Measurements from ENCODE around the gene PML. TPM values are rescaled to one million over a fixed set of nuclear protein-coding genes. Genes with fewer than 3 reads are reported as not detected.
A peak's percentile ranks its signal among the peaks of the same experiment; 100 is the strongest.

Gene PML
- total RNA-seq, 1 donor from 2014 or later = 63.6 TPM

DNA sequence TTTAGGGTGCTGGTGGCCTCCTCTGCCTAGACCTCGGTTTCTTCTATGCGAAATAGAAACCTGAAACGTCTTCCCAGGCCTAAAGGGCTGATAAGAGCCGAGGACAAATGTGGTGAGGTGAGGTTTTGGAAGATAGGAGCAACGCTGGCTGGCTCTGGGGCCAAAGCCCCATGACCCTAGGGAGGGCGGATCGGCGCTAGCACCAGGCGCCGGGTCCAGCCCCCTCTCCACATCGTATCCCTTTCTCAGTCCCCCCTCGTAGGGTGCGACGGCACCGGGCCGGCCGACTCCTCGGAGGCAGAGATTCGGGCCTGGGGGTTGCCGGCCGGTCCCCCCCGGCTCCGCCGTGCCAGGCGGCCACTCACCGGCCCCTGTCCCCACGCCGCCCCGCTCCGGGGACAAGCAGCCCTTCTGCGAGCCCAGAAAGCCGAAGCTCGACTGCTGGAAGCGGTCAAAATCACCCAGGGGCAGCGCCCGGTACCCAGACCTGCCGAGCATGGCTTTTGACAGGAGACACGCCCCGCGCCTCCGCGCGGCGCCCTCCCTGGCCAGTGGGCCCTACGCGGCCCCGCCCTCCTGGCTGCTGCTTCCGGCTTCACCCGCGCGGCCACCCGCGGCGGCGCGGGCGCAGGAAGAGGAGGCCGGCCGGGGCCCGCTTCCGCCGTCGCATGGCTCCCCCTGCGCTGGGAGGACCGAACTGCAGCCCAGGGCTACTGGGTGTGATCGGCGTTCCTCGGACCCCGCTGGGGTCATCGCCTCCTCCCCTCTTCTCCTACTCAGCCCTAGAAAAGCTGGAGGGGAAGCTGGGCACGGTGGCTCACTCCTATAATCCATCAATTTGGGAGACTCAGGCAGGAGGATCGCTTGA lies 2.6 kb upstream of the PML start, which contains the start of gene STOML1:
TSS of gene STOML1 (minus strand) at position 570 of the 868 bp plus-strand sequence. CDS start at position 498, 72 bp downstream.
- H3K27me3 Mint-ChIP-seq (ENCODE audit: insufficient read depth) = no peaks in the 10 kb centered on the region
- H3K4me1 Mint-ChIP-seq (ENCODE audit: low read depth) = peaks cover 49% of the 10 kb centered on the region
- peak within 1 kb of the TSS; percentile 89 for H3K4me3 Mint-ChIP-seq
- H3K9me3 Mint-ChIP-seq = no peaks in the 10 kb centered on the region
- peaks cover 1% of the 10 kb centered on the region for H3K36me3 Mint-ChIP-seq (ENCODE audit: low read depth)
- peak within 1 kb of the TSS; percentile 85 for H3K27ac Mint-ChIP-seq
- intact Hi-C loops (cut with micrococcal nuclease) = loop anchor here (2.0 to 10.0 kb wide), 9 partner anchors 15 to 1653 kb away; partner anchors contain the start of genes ARID3B, CLK3, IMP3 and NPTN
- DNase-seq (ENCODE audit: low spot score) = peak; percentile 96

GRCh38 chr15:73992594-73992898 lies 2.0 kb upstream of the PML start:
- intact Hi-C loops (cut with micrococcal nuclease) = loop anchor here (2.0 to 10.0 kb wide), 9 partner anchors 14 to 1652 kb away; partner anchors contain the start of genes ARID3B, CLK3, IMP3 and NPTN
- Mint-ChIP-seq H3K27me3 (ENCODE audit: insufficient read depth) (no peaks in the 10 kb centered on the region), H3K4me3 (peak overlapping the region; percentile 89), H3K4me1 (ENCODE audit: low read depth) (peaks cover 49% of the 10 kb centered on the region), H3K36me3 (ENCODE audit: low read depth) (peaks cover 7% of the 10 kb centered on the region), H3K9me3 (no peaks in the 10 kb centered on the region), H3K27ac (peak overlapping the region; percentile 85)
- DNase-seq (ENCODE audit: low spot score) = no peak

- peaks cover 52% of the 10 kb centered on the region for H3K4me1 Mint-ChIP-seq (ENCODE audit: low read depth)
- H3K27ac Mint-ChIP-seq = peak overlapping the region; percentile 85
- DNase-seq (ENCODE audit: low spot score) = no peak
- no peaks in the 10 kb centered on the region for H3K9me3 Mint-ChIP-seq
- H3K36me3 Mint-ChIP-seq (ENCODE audit: low read depth) = peaks cover 12% of the 10 kb centered on the region
- no peaks in the 10 kb centered on the region for H3K27me3 Mint-ChIP-seq (ENCODE audit: insufficient read depth)
- intact Hi-C loops (cut with micrococcal nuclease) = loop anchor here (2.0 to 10.0 kb wide), 9 partner anchors 13 to 1651 kb away; partner anchors contain the start of genes ARID3B, CLK3, IMP3 and NPTN
- H3K4me3 Mint-ChIP-seq = peak overlapping the region; percentile 89
Measured at GRCh38 chr15:73993211-73993994, 1.1 kb upstream of the PML start.

DNA sequence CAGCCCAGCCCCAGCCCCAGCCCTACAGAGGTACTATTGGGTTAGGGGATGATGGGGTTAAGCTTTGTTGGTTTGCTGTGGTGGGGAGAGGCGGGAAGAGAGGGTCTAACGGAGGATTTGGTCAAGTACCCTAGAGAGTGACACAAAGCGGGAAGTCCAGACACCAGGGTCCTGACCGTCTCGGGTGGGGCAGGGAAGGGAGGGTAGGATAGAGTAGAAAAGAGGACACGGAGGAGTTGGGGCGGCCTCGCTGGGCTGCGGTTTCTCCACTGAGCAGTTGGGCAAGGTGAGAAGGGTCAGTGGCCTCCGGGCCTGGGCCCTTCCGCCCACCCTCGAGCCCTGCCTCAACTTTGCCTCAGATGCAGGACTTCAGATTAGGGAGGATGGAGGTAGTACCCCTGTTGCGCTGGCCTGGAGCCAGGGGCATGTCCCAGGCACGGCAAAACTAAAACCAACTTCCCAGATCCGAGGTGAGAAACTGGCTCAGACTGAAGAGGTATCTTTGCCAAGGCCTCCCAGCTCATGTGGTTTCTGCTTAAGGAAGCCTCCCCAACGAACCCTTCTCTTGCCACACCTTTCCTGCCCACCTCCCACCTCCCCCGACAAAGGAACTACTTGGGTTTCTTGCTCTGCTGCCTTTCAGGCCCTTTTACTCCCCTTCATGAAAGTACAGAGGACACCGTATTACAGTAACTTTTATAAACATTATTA lies 551 bp downstream of the PML start:
- H3K4me1 Mint-ChIP-seq (ENCODE audit: low read depth) = peaks cover 64% of the 10 kb centered on the region
- DNase-seq (ENCODE audit: low spot score) = no peak
- peak overlapping the region; percentile 85 for H3K27ac Mint-ChIP-seq
- peak overlapping the region; percentile 89 for H3K4me3 Mint-ChIP-seq
- no peaks in the 10 kb centered on the region for H3K9me3 Mint-ChIP-seq
- intact Hi-C loops (cut with micrococcal nuclease) = loop anchor here (1.0 to 10.0 kb wide), 9 partner anchors 22 to 1650 kb away; partner anchors contain the start of genes ARID3B, CLK3, IMP3 and NPTN
- peaks cover 21% of the 10 kb centered on the region for H3K36me3 Mint-ChIP-seq (ENCODE audit: low read depth)
- H3K27me3 Mint-ChIP-seq (ENCODE audit: insufficient read depth) = no peaks in the 10 kb centered on the region

DNA sequence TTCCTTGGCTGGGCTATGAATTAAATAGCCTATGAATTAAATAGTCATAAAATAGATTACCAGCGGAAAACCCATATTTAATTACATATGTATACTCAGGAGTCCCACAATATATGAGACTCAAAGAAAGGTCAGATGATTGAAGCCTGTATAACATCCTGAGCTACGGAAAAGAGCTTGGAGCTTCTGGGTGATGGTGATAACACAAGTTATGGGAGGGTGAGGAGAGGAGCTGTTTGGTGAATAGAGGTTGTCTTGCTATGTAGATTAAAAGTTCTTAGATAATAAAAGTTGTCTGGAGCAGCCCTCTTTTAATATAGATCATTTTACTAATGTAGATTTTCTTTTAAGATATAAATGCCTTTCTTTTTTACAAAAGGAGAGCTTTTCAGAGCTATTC lies 1.8 kb downstream of the PML start:
- Mint-ChIP-seq H3K36me3 (ENCODE audit: low read depth) (peaks cover 23% of the 10 kb centered on the region), H3K4me1 (ENCODE audit: low read depth) (peaks cover 64% of the 10 kb centered on the region), H3K27me3 (ENCODE audit: insufficient read depth) (no peaks in the 10 kb centered on the region), H3K9me3 (no peaks in the 10 kb centered on the region), H3K4me3 (peak overlapping the region; percentile 89), H3K27ac (peak overlapping the region; percentile 85)
- intact Hi-C loops (cut with micrococcal nuclease) = loop anchor here (2.0 to 10.0 kb wide), 5 partner anchors 69 to 1649 kb away; partner anchors contain the start of genes CLK3, IMP3, LOXL1 and NPTN
- DNase-seq (ENCODE audit: low spot score) = no peak

- Mint-ChIP-seq H3K4me1 (ENCODE audit: low read depth) (peaks cover 65% of the 10 kb centered on the region), H3K27me3 (ENCODE audit: insufficient read depth) (no peaks in the 10 kb centered on the region), H3K9me3 (no peaks in the 10 kb centered on the region), H3K36me3 (ENCODE audit: low read depth) (peaks cover 23% of the 10 kb centered on the region), H3K27ac (peak overlapping the region; percentile 85), H3K4me3 (peak overlapping the region; percentile 89)
- DNase-seq (ENCODE audit: low spot score) = peak; percentile 48
- intact Hi-C loops (cut with micrococcal nuclease) = loop anchor here (1.0 to 10.0 kb wide), 6 partner anchors 10 to 1648 kb away; partner anchors contain the start of genes CLK3, IMP3, LOXL1 and NPTN
Measured at GRCh38 chr15:73996939-73997338, 2.4 kb downstream of the PML start.

- H3K4me3 Mint-ChIP-seq = peak overlapping the region; percentile 89
- H3K27ac Mint-ChIP-seq = peak overlapping the region; percentile 85
- H3K36me3 Mint-ChIP-seq (ENCODE audit: low read depth) = peaks cover 28% of the 10 kb centered on the region
- DNase-seq (ENCODE audit: low spot score) = no peak
- no peaks in the 10 kb centered on the region for H3K9me3 Mint-ChIP-seq
- intact Hi-C loops (cut with micrococcal nuclease) = loop anchor here (1.0 to 10.0 kb wide), 6 partner anchors 9 to 1647 kb away; partner anchors contain the start of genes CLK3, IMP3, LOXL1 and NPTN
- H3K4me1 Mint-ChIP-seq (ENCODE audit: low read depth) = peaks cover 57% of the 10 kb centered on the region
- no peaks in the 10 kb centered on the region for H3K27me3 Mint-ChIP-seq (ENCODE audit: insufficient read depth)
Measured at GRCh38 chr15:73997986-73998385, 3.5 kb downstream of the PML start.

DNA sequence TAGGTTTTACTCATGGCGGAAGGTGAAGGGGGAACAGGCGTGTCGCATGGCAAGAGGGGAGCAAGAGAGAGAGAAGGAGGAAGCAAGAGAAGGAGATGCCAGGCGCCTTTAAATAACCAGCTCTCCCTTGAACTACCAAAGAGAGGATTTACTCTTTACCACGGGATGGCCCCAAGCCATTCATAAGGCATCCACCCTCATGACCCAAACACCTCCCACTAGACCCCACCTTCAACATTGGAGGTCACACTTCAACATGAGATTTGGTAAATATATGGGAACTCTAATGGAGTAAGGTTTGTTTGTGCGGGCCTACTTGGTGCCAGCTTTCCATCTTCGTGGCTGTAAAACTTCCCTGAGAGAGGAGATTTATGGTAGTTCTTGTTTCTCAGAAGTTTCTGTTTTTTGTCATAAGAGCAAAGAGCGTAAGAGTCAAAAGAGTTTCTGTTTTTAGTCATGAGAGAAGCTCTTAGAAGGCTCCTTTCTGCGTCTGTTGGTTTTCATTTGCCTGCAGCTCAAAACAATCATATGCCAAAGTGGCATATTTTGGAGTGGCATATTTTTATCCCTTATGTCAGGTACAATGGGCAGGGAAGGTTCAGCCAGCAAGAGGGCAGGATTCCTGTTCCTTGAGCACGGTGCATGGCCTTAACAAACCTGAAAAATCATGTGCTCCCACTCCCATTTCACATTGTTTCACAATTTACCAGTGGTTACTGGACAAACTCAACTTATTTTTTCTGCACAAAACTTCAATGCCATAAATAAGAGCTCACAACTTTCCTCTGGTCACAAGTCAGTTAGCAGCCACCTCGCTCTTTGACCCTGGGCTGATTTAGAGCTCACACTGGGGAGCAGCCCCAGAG lies 12.5 kb downstream of the PML start:
- no peaks in the 10 kb centered on the region for H3K27me3 Mint-ChIP-seq (ENCODE audit: insufficient read depth)
- peak overlapping the region; percentile 79 for H3K4me3 Mint-ChIP-seq
- H3K9me3 Mint-ChIP-seq = peaks cover 6% of the 10 kb centered on the region
- peak overlapping the region; percentile 96 for H3K27ac Mint-ChIP-seq
- intact Hi-C loops (cut with micrococcal nuclease) = loop anchor here (1.0 to 2.0 kb wide), 3 partner anchors 10 to 34 kb away; partner anchors contain the start of gene STOML1
- peaks cover 45% of the 10 kb centered on the region for H3K36me3 Mint-ChIP-seq (ENCODE audit: low read depth)
- peaks cover 75% of the 10 kb centered on the region for H3K4me1 Mint-ChIP-seq (ENCODE audit: low read depth)
- no peak for DNase-seq (ENCODE audit: low spot score)

- Mint-ChIP-seq H3K4me3 (peak overlapping the region; percentile 79), H3K27me3 (ENCODE audit: insufficient read depth) (no peaks in the 10 kb centered on the region), H3K36me3 (ENCODE audit: low read depth) (peaks cover 46% of the 10 kb centered on the region), H3K27ac (peak overlapping the region; percentile 96), H3K9me3 (peaks cover 6% of the 10 kb centered on the region), H3K4me1 (ENCODE audit: low read depth) (peaks cover 75% of the 10 kb centered on the region)
- DNase-seq (ENCODE audit: low spot score) = peak; percentile 30
- intact Hi-C loops (cut with micrococcal nuclease) = loop anchor here (1.0 to 2.0 kb wide), 4 partner anchors 11 to 1631 kb away; partner anchors contain the start of genes HEXA and STOML1
Measured at GRCh38 chr15:74007820-74008371, 13.4 kb downstream of the PML start.

DNA sequence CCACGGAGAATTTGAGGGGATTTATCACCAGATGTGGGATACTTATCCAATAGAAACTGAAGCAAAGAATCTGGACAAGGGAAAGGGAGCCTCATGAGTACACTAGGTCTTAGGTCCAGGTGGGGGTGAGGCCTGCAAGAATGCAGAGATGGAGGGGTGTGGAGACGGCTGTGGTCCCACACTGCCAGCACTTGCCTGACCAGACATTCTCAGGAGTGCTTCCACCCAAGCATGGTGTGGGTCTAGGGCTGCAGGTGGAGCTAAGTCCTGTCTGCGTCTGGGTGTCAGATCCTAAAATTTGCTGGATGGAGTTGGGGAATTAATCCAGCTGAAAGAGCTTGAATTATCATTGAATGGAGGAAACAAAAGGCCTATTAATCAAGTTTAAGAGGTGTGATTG lies 14.4 kb downstream of the PML start:
- Mint-ChIP-seq H3K27ac (peak overlapping the region; percentile 45), H3K9me3 (no peaks in the 10 kb centered on the region), H3K4me3 (no peak overlapping the region), H3K36me3 (ENCODE audit: low read depth) (peaks cover 44% of the 10 kb centered on the region), H3K4me1 (ENCODE audit: low read depth) (peaks cover 71% of the 10 kb centered on the region), H3K27me3 (ENCODE audit: insufficient read depth) (no peaks in the 10 kb centered on the region)
- no peak for DNase-seq (ENCODE audit: low spot score)
- intact Hi-C loops (cut with micrococcal nuclease) = loop anchor here (2.0 kb wide), 1 partner anchor 1632 kb away; the partner anchor contains the start of gene HEXA

- H3K4me3 Mint-ChIP-seq = no peak overlapping the region
- no peaks in the 10 kb centered on the region for H3K9me3 Mint-ChIP-seq
- peaks cover 69% of the 10 kb centered on the region for H3K4me1 Mint-ChIP-seq (ENCODE audit: low read depth)
- H3K27ac Mint-ChIP-seq = no peak overlapping the region
- DNase-seq (ENCODE audit: low spot score) = no peak
- H3K36me3 Mint-ChIP-seq (ENCODE audit: low read depth) = peaks cover 45% of the 10 kb centered on the region
- intact Hi-C loops (cut with micrococcal nuclease) = no loop called here
- no peaks in the 10 kb centered on the region for H3K27me3 Mint-ChIP-seq (ENCODE audit: insufficient read depth)
Measured at GRCh38 chr15:74010929-74011540, 16.5 kb downstream of the PML start.
